HEK293T (cell line): ENCODE data around the gene LPCAT1.

Experiments
- CTCF ChIA-PET: fragments of 350-600 bp; formaldehyde crosslinking; extraction: SDS; loops from one replicate; lab custom pipeline; 2021; ENCODE audit warnings: antibody characterized with exemption, inconsistent platforms; lab: Yijun Ruan, JAX
- POLR2A ChIA-PET: fragments of 350-600 bp; formaldehyde crosslinking; extraction: SDS; loops from one replicate; lab custom pipeline; 2020; ENCODE audit warnings: antibody characterized with exemption, inconsistent platforms; lab: Yijun Ruan, JAX
- DNase-seq: peaks from one replicate; pipeline ENCODE4 v3.0.0; 2012; ENCODE audit warnings: mixed read lengths; ENCODE audit errors: extremely low spot score
- ARNT ChIP-seq: fragments of 450-650 bp; IDR thresholded peaks from 2 replicates; pipeline ENCODE4 v1.6.1; 2017; ENCODE audit warnings: mild to moderate bottlenecking
- BHLHE40 ChIP-seq: fragments of 450-650 bp; IDR thresholded peaks from 2 replicates; pipeline ENCODE4 v1.6.1; 2016; ENCODE audit warnings: mild to moderate bottlenecking, moderate library complexity, borderline replicate concordance
- CTBP1 ChIP-seq: fragments of 450-650 bp; IDR thresholded peaks from 2 replicates; pipeline ENCODE4 v1.6.1; 2016; ENCODE audit warnings: borderline replicate concordance
- ELF4 ChIP-seq: fragments of 450-650 bp; IDR thresholded peaks from 2 replicates; pipeline ENCODE4 v1.6.1; 2017; ENCODE audit warnings: antibody characterized with exemption
- FOXA1 ChIP-seq: fragments of 450-650 bp; IDR thresholded peaks from 2 replicates; pipeline ENCODE4 v1.6.1; 2016; ENCODE audit warnings: mild to moderate bottlenecking
- FOXK2 ChIP-seq: fragments of 450-650 bp; IDR thresholded peaks from 2 replicates; pipeline ENCODE4 v1.6.1; 2016; ENCODE audit warnings: mild to moderate bottlenecking
- FOXM1 ChIP-seq: fragments of 450-650 bp; IDR thresholded peaks from 2 replicates; pipeline ENCODE4 v1.6.1; 2017; ENCODE audit warnings: mild to moderate bottlenecking, borderline replicate concordance
- HDGF ChIP-seq: fragments of 450-650 bp; IDR thresholded peaks from 2 replicates; pipeline ENCODE4 v1.6.1; 2017; ENCODE audit warnings: antibody characterized with exemption, borderline replicate concordance
- L3MBTL2 ChIP-seq: fragments of 450-650 bp; conservative IDR thresholded peaks from 2 replicates; pipeline ENCODE4 v1.6.1; 2016; ENCODE audit warnings: mild to moderate bottlenecking
- NFRKB ChIP-seq: fragments of 450-650 bp; IDR thresholded peaks from 2 replicates; pipeline ENCODE4 v1.6.1; 2016; ENCODE audit warnings: mild to moderate bottlenecking, moderate library complexity
- SP1 ChIP-seq: fragments of 450-650 bp; IDR thresholded peaks from 2 replicates; pipeline ENCODE4 v1.6.1; 2017
- SUZ12 ChIP-seq: fragments of 450-650 bp; IDR thresholded peaks from 2 replicates; pipeline ENCODE4 v1.6.1; 2016; ENCODE audit warnings: mild to moderate bottlenecking
- TARDBP ChIP-seq: fragments of 450-650 bp; IDR thresholded peaks from 2 replicates; pipeline ENCODE4 v1.6.1; 2016
- ZNF384 ChIP-seq: fragments of 450-650 bp; IDR thresholded peaks from 2 replicates; pipeline ENCODE4 v1.6.1; 2016
- TF ChIP-seq, protein P1 (sequence below): fragments of 450-650 bp; IDR thresholded peaks from 2 replicates; pipeline ENCODE4 v1.6.1; 2016

Gene LPCAT1

DNA sequence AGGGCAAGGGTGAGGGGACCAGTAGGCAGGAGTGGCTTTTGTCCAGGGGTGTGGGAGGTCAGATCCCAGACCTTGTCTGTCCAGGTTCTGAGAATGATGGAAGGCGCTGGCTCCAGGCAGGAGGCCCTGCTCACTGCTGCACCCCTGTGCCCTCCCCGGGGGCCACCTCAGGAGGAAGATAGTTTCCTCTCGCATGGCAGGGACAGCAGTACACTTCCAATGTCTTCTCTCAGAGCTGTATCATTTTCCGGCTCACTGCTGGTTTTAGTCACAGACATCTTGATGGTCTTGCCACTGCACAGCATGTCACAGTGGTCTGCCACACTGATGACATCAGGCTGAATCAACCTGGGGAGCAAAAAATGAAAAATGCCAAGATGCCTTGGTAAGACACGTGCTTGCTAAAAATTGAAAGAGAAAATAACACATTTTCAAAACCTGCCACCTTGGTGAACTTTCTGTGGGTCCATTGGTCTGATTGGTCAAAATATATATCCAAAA lies 75.2 kb downstream of the LPCAT1 start:
- TF ChIP-seq FOXA1 (no peak), FOXM1 (no peak), SP1 (no peak), ZNF384 (no peak), SUZ12 (no peak), NFRKB (no peak), TARDBP (no peak), ARNT (no peak)
- ChIA-PET CTCF (no interaction called here), POLR2A (no interaction called here)
- no peak for DNase-seq

DNA sequence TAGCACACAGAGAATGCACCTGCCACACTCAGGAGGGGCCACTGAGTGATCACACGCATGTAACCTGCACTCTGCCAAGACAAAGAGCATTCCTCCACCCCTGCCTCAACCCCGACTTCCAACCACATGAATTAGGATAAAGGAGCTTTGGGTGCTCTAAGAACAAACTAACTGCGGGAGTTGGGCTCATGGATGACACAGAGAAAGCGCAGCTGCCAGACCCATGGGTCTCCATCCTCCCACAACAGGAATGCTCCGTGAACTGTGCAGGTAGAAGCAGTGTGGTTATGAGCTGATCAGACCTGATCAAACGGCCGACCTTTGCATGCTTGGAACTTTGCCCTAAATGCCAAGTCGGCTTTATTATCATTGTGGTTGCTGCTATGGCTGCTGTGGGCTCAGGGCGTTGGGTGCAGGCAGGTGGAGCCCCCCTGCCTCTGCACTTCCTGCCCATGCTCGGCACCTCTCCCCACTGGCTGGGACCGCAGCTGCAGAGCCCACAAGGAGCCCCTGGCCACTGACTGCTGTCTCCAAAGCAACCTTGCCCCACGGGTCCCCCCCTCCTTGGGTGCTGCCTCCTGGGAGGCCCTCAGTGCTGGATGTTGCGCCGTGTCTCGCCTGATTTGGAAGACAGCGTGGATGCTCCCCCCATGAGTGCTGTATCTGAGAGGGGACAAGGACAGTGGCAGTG lies 75.9 kb downstream of the LPCAT1 start:
- DNase-seq: no peak
- ChIA-PET CTCF (no interaction called here), POLR2A (no interaction called here)
- TF ChIP-seq FOXM1 (no peak), NFRKB (no peak), L3MBTL2 (no peak), SP1 (no peak), ELF4 (no peak), BHLHE40 (no peak), HDGF (no peak)
- TF ChIP-seq, protein P1, sequence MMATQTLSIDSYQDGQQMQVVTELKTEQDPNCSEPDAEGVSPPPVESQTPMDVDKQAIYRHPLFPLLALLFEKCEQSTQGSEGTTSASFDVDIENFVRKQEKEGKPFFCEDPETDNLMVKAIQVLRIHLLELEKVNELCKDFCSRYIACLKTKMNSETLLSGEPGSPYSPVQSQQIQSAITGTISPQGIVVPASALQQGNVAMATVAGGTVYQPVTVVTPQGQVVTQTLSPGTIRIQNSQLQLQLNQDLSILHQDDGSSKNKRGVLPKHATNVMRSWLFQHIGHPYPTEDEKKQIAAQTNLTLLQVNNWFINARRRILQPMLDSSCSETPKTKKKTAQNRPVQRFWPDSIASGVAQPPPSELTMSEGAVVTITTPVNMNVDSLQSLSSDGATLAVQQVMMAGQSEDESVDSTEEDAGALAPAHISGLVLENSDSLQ: no peak

DNA sequence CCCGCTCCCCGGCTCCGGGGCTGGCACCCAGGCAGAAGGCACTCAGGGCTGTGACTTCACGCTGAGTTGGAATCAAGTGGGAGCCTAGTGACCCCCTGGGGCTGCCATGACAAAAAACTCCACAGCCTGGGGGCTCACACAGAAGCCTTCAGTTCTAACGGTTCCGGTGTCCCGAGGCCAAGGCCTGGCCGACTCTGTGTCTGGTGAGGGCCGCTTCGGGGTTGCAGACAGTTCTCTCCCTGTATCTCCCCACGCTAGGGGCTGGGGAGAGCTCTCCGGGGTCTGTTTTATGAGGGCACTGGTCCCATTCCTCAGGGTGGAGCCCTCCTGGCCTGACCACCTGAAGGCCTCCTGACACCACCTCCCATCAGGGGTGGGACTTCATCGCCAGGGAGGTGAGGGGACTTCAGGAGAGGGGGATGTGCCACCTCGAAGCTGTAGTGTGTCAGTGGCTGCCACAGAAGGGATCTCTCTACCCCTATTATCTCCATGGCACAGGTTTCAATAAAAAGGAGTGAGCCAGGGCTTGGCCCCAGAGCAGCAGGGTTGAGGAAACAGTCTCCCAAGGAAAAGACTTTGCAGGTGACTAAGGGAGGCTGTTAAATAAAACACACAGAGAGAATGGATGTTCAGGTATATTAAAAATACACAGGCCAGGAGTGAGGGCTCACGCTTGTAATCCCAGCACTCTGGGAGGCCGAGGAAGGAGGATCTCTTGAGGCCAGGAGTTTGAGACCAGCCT lies 77.0 kb downstream of the LPCAT1 start:
- CTCF ChIA-PET: no interaction called here
- TF ChIP-seq ARNT (no peak), FOXK2 (no peak)
- no peak for DNase-seq
- POLR2A ChIA-PET: no interaction called here

DNA sequence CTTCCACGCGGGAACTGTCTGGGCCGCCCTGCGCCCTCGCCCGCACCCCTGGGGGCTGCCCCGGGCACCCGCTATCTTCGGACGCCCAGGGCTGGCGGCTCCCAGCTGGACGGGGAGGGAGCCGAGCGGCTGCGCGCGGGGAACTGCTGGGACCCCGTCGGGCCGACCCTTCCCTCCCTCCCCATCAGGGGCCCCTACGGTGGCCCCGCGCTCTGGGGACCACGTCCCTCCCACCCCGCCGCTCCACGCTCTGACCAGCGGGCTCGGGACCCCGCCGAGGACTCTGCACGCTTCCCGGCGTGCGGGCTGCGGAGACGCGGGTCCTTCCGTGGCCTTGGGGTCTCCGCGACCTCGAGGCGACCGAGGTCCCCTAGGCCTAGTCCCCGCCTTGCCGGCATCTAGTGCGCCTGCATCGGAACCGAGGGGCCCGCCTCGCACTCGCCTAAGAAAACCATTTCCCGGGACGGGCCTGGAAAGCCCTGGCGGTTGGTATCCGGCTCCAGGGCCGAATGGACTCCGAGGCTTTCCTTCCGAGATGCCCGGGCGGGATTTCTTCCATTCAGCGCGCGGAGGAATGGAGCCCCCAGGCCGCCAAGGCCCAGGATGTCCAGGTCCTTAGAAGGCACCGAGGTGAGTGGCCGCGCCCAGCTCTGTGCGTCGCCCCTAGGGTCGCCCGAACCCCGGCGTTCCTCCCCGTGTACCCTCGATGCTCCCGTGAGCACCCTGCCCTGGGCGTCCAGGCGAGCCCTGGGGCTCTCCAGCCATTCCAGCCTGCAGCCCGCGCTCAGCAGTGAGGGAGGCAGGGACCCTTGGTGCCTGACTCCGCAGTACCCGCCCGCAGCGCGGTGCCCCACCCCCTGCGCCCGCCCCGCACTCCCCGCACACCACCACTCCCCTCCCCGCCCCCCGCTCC lies 77.8 kb downstream of the LPCAT1 start:
- CTCF ChIA-PET: no interaction called here
- no peak for DNase-seq
- TF ChIP-seq ARNT: no peak
- no peak for TF ChIP-seq SUZ12
- TF ChIP-seq FOXK2: no peak
- TF ChIP-seq FOXM1: no peak
- TF ChIP-seq, protein P1: no peak
- TF ChIP-seq CTBP1: no peak
- no peak for TF ChIP-seq HDGF
- POLR2A ChIA-PET: no interaction called here

DNA sequence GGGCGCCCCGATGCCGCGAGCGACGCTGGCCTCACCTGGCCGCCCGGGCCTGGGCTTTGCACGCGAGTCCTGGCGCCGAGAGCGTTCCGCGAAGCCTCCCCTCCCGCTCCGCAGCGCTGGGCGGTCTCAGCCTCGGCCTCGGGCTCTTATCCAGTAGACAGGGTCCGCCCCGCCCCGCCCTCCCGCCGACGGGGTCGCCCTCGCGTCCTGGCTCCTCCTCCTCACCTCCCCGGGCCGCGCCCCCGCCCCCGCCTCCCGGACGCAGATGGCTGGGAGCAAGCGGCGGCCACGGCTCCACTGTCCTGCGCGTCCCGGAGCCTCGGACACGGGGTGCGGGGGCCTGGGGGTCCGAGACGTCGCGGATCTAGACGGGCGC lies 78.5 kb downstream of the LPCAT1 start, which contains the start of gene SLC6A3:
SLC6A3 (minus strand) TSS at position 128 of the 376 bp plus-strand sequence. CDS start 2,243 bp downstream, outside the sequence.
- TF ChIP-seq CTBP1 (no peak), FOXK2 (no peak)
- ChIA-PET POLR2A (no interaction called here), CTCF (no interaction called here)
- no peak for DNase-seq

DNA sequence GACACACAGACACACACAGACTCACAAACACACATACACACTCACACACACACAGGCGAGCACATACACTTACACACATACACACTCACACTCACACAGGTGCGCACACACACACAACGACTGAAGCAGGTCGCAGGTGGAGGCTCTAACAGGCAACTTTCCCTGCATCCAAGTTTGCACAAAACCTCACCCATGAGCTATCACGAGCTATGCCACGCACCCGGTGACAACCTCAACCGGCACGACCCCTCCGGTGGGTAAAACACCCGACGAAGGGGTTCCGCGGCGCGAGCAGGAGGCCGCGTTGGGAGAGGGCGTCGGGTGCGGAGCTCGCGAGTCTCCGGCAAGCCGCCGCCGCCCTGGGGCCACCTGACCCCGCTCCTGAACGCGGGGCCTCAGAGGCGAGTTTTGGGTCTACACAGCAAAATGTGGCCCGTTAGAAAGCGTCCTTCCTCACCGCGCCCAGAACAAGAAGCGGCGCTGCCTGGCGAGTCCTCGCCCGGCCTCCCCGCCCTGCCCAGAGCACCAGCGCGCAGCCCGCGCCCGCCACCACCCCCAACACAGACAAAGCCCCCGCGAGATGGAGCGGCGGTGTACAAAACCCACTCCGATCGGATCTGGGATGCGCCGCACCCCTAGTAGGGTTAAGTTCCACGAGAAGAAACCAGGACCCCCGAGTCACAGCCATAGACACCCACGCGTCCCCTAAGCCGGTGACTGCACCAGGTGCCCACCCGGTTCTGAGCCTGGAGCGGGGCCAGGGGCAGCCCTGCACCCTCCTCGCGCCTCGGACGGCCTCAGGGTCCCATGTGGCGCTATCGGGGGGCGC lies 79.2 kb downstream of the LPCAT1 start:
- ChIA-PET CTCF (no interaction called here), POLR2A (no interaction called here)
- no peak for DNase-seq
- no peak for TF ChIP-seq BHLHE40
- TF ChIP-seq NFRKB: no peak
- TF ChIP-seq FOXK2: no peak
- TF ChIP-seq HDGF: no peak
- TF ChIP-seq ARNT: no peak
- no peak for TF ChIP-seq ZNF384
- TF ChIP-seq L3MBTL2: no peak

DNA sequence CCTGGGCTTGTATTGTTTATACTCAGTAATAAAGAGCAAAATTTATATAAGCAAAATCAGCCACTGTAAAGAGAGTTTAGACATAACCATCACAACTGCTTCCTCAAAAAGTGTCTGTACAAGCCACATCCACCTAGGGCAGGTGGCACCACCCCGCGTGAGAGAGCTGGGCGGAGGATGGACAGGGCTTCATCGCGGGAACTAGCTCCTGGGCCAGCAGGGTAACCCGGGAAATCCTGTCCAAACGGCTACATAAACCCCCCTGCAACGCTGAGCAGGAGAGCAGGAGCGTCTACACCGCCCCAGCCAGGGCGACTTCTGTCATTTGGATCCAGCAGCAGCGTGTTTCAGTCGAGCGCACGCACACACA lies 79.8 kb downstream of the LPCAT1 start:
- no peak for TF ChIP-seq BHLHE40
- no peak for TF ChIP-seq FOXA1
- TF ChIP-seq SP1: no peak
- TF ChIP-seq ZNF384: no peak
- no peak for TF ChIP-seq L3MBTL2
- TF ChIP-seq SUZ12: no peak
- no peak for TF ChIP-seq HDGF
- no peak for TF ChIP-seq CTBP1
- TF ChIP-seq NFRKB: no peak
- no peak for TF ChIP-seq FOXK2
- CTCF ChIA-PET: no interaction called here
- DNase-seq: no peak
- POLR2A ChIA-PET: no interaction called here
